ENCODE measurements around the gene PACSIN2. TPM values are rescaled to one million over a fixed set of nuclear protein-coding genes. Genes with fewer than 3 reads are reported as not detected.

Gene PACSIN2
- total RNA-seq, 2 donors from 2014 or later: 78.0 to 87.1 TPM

DNA sequence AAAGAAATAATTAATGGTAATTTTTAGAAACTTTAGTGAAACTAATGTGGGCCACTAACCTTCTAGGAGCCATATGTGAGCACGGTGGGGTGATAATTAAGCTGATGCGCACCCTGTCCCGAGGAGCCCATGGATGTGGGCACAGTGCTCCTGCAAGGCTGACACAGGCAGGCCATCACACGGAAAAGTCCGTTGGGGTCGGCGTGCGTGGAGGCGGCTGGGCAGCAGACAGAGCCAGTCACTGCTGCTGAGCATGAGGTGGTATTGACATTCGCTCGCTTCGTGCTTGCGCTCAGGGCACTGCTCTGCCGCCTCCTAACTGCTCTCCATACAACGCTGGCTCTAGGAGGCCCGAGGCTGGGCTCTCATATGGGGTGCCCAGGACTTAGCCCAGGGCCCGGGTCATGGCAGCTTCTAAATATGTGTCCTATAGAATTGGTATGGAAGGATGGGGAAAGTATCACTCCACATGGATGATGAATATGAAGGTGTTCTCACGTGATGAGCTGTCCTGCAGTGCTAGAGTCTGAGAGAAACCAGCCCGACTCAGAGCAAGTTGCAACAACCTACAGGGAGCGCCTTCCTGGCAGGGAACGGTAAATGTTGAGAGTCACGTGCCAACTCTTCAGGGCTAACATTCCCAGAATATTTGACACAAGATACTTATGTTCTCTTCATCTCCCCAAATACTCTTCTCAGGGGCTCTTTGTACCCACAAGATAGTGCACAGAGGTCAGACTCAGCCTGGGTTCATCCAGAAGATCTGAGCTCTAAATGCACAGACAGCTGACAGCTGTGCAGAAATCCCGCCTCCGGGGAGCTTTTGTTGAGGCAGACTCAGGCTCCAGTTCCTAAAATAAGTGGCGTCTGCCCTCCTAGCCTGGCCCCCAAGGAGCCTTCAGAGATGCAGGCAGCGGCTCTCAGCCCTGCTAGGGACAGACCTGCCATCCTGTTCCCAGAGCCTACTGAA, 107.3 kb downstream of the PACSIN2 start:
- peak; percentile 50 for DNase-seq (ENCODE audit: low spot score)
- 68% methylated on average over 26 of the region's 26 CpGs for WGBS
- Histone ChIP-seq H3K4me1 (replicated peaks) (peaks cover 7% of the 10 kb centered on the region), H3K4me3 (no peak overlapping the region), H3K36me3 (no peaks in the 10 kb centered on the region), H3K9me3 (no peaks in the 10 kb centered on the region), H3K27ac (peak overlapping the region; percentile 48 to 53), H3K27me3 (replicated peaks; ENCODE audit: insufficient read depth) (no peaks in the 10 kb centered on the region)
- intact Hi-C loops (cut with DNase I): no loop called here
- TF ChIP-seq POLR2AphosphoS5 (IDR thresholded peaks at IDR 0.05) (peak; percentile 45), POLR2A (IDR thresholded peaks at IDR 0.05) (no peak)
- TF ChIP-seq, protein P1, sequence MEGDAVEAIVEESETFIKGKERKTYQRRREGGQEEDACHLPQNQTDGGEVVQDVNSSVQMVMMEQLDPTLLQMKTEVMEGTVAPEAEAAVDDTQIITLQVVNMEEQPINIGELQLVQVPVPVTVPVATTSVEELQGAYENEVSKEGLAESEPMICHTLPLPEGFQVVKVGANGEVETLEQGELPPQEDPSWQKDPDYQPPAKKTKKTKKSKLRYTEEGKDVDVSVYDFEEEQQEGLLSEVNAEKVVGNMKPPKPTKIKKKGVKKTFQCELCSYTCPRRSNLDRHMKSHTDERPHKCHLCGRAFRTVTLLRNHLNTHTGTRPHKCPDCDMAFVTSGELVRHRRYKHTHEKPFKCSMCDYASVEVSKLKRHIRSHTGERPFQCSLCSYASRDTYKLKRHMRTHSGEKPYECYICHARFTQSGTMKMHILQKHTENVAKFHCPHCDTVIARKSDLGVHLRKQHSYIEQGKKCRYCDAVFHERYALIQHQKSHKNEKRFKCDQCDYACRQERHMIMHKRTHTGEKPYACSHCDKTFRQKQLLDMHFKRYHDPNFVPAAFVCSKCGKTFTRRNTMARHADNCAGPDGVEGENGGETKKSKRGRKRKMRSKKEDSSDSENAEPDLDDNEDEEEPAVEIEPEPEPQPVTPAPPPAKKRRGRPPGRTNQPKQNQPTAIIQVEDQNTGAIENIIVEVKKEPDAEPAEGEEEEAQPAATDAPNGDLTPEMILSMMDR (IDR thresholded peaks at IDR 0.05): peak in 1 of 4 experiments; percentile 13

DNA sequence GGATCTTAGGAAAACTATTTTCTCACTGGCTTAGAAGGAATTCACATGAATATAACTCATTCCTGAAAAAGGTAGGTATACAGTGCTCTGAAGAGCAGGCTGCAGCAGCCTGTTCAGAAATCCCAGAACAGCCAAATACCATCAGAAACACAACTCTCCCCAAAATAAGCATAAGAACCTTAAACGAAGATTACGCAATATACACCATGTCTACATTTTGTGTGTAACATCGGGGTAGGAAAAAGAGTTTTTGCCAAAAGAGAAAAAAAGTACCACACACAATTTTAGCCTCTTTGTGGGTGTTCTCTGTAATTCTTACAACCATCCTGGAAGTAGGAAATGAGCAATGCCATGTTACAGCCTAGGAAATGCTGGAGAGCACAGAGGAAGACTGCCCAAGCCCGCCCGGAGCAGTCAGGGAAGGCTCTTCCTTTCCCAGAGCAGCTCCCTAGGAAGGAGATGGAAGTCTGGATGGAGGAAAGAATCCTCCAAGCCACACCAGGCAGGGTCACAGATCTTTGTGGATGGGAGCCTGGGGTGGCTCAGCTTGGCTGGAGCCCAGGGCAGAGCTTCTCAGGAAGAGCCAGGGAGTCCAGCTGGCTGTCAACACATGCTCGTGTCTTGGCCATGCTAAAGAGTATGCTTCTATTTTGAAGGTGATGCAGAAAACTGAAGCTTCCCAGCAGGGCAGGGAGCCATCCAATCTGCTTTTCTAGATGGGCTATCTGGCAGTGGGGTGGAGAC, 108.2 kb downstream of the PACSIN2 start:
- no peaks in the 10 kb centered on the region for H3K36me3 ChIP-seq
- peak overlapping the region; percentile 31 to 48 for H3K27ac ChIP-seq
- no peaks in the 10 kb centered on the region for H3K27me3 ChIP-seq (replicated peaks; ENCODE audit: insufficient read depth)
- H3K9me3 ChIP-seq: no peaks in the 10 kb centered on the region
- H3K4me3 ChIP-seq: no peak overlapping the region
- no peak for DNase-seq (ENCODE audit: low spot score)
- TF ChIP-seq POLR2A (IDR thresholded peaks at IDR 0.05): no peak
- TF ChIP-seq, protein P1 (IDR thresholded peaks at IDR 0.05): no peak
- no peak for TF ChIP-seq POLR2AphosphoS5 (IDR thresholded peaks at IDR 0.05)
- 60% methylated on average over 6 of the region's 6 CpGs for WGBS
- peaks cover 7% of the 10 kb centered on the region for H3K4me1 ChIP-seq (replicated peaks)
- intact Hi-C loops (cut with DNase I): no loop called here

DNA sequence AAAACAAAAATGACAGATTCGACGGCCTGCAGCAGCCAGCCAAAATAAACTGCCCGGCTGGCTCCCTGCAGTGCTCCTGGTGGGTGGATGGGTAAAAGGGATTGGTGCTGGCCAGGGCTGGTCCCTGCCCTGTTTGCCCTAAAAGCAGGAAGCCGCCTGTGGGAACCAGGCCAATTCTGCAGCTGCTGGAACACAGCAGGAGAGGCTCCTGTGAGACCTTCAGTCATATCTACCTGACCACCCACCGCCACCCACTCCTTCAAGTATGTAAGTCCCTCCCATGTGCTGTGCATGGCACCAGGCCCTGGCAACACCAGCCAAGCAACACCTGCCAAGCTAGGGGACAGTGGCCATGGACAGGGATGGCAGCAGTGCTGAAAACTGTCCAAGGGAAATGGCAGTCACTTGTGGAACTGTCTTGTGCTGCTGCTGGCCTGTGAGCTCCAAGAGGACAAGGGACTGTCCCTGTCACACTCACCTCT, 109.2 kb downstream of the PACSIN2 start:
- no peaks in the 10 kb centered on the region for H3K27me3 ChIP-seq (replicated peaks; ENCODE audit: insufficient read depth)
- H3K4me1 ChIP-seq (replicated peaks): peaks cover 7% of the 10 kb centered on the region
- H3K27ac ChIP-seq: peak overlapping the region; percentile 31 to 48
- no peak overlapping the region for H3K4me3 ChIP-seq
- intact Hi-C loops (cut with DNase I): no loop called here
- TF ChIP-seq POLR2AphosphoS5 (IDR thresholded peaks at IDR 0.05) (no peak), POLR2A (IDR thresholded peaks at IDR 0.05) (no peak)
- TF ChIP-seq, protein P1 (IDR thresholded peaks at IDR 0.05): peak in 1 of 4 experiments; percentile 10
- WGBS: 35% methylated on average over 5 of the region's 5 CpGs
- H3K36me3 ChIP-seq: no peaks in the 10 kb centered on the region
- H3K9me3 ChIP-seq: no peaks in the 10 kb centered on the region
- peak; percentile 51 for DNase-seq (ENCODE audit: low spot score)

DNA sequence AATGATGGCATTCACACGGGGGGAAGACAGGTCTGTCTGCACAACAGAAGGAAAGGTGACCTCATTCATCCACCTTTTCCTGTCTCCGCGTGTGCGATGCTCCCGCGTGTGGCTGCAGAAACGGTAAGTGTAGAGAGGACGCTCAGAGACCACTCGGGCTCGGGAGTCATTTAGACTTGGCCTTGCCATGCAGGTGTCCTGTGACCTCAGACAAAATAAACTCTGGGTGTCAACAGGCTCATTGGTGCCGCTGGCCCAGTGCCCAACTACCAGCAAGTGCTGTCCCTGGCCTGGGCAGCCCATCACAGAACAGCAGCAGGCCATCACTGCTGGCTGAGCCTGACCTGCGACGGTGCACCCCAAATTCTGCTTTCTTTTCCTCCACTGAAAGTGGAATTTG, 109.7 kb downstream of the PACSIN2 start:
- Histone ChIP-seq H3K9me3 (no peaks in the 10 kb centered on the region), H3K4me1 (replicated peaks) (peaks cover 7% of the 10 kb centered on the region), H3K36me3 (no peaks in the 10 kb centered on the region), H3K27me3 (replicated peaks; ENCODE audit: insufficient read depth) (no peaks in the 10 kb centered on the region), H3K4me3 (no peak overlapping the region), H3K27ac (peak overlapping the region; percentile 31 to 48)
- intact Hi-C loops (cut with DNase I): no loop called here
- TF ChIP-seq POLR2AphosphoS5 (IDR thresholded peaks at IDR 0.05): no peak
- TF ChIP-seq POLR2A (IDR thresholded peaks at IDR 0.05): no peak
- TF ChIP-seq, protein P1 (IDR thresholded peaks at IDR 0.05): no peak
- DNase-seq (ENCODE audit: low spot score): no peak
- WGBS: 66% methylated on average over 13 of the region's 13 CpGs
